ENCODE measurements around the gene KCTD13.

GRCh38 chr16:29858974-29859373, 67.1 kb downstream of the KCTD13 start:
- TF ChIP-seq CTCF (IDR thresholded peaks at IDR 0.05) (no peak), POLR2A (IDR thresholded peaks at IDR 0.05) (no peak)
